ENCODE results near the gene PBXIP1. TPM values are rescaled to one million over a fixed set of nuclear protein-coding genes. Genes with fewer than 3 reads are reported as not detected.

PBXIP1 gene
- total and polyA plus RNA-seq, 2 of the 13 experiments (the other 11 are each of a cell fraction or from before 2014, with no cell fraction given) = 16.3 to 31.9 TPM

GRCh38 chr1:154961207-154962155 is 5.6 kb upstream of the PBXIP1 start, which contains the start of gene PYGO2 (continued):
- 0 out of 2 replicates have a peak, but pooled peaks have one; percentile 58 for TF ChIP-seq ZNF710 (CRISPR knock-in tag; IDR thresholded peaks at IDR 0.05; ENCODE audit: borderline replicate concordance)
- no peak for TF ChIP-seq ZNF75D (CRISPR knock-in tag; IDR thresholded peaks at IDR 0.05; ENCODE audit: borderline replicate concordance)
- TF ChIP-seq MIER3 (CRISPR knock-in tag; IDR thresholded peaks at IDR 0.05; ENCODE audit: borderline replicate concordance) = 0 out of 2 replicates have a peak, but pooled peaks have one; percentile 34
- TF ChIP-seq ZBTB2 (CRISPR knock-in tag; IDR thresholded peaks at IDR 0.05; ENCODE audit: low read depth) = peak; percentile 98
- TF ChIP-seq ZNF563 (CRISPR knock-in tag; IDR thresholded peaks at IDR 0.05) = 0 out of 2 replicates have a peak, but pooled peaks have one; percentile 62
- TF ChIP-seq BRCA1 (CRISPR knock-in tag; IDR thresholded peaks at IDR 0.05) = no peak
- peak; percentile 41 for TF ChIP-seq FOXA3 (CRISPR knock-in tag; IDR thresholded peaks at IDR 0.05)
- no peak for TF ChIP-seq ZNF569 (CRISPR knock-in tag; IDR thresholded peaks at IDR 0.05; ENCODE audit: borderline replicate concordance)
- TF ChIP-seq DMAP1 (CRISPR knock-in tag; IDR thresholded peaks at IDR 0.05) = peak; percentile 50; the same call in 1 of the 2 replicates
- no peak; the same call in 1 of the 2 replicates for TF ChIP-seq CENPBD1 (CRISPR knock-in tag; IDR thresholded peaks at IDR 0.05; ENCODE audit: borderline replicate concordance, low read depth)
- no peak for TF ChIP-seq TOE1 (CRISPR knock-in tag; IDR thresholded peaks at IDR 0.05)
- TF ChIP-seq FOXO4 (CRISPR knock-in tag; conservative IDR thresholded peaks at IDR 0.05) = 0 out of 2 replicates have a peak, but pooled peaks have one; percentile 53
- peak; percentile 95 for TF ChIP-seq GABPA (IDR thresholded peaks at IDR 0.05; ENCODE audit: low read depth, low read length)
- TF ChIP-seq GABPA (CRISPR knock-in tag; IDR thresholded peaks at IDR 0.05; ENCODE audit: low read depth) = peak; percentile 92
- TF ChIP-seq SPEN (CRISPR knock-in tag; IDR thresholded peaks at IDR 0.05; ENCODE audit: low read depth) = peak; percentile 76
- TF ChIP-seq POLR2AphosphoS5 (IDR thresholded peaks at IDR 0.05; ENCODE audit: low read depth, low read length) = peak; percentile 79
- TF ChIP-seq ZNF564 (CRISPR knock-in tag; IDR thresholded peaks at IDR 0.05) = peak; percentile 78; the same call in 1 of the 2 replicates
- 0 out of 2 replicates have a peak, but pooled peaks have one; percentile 38 for TF ChIP-seq RFXANK (CRISPR knock-in tag; IDR thresholded peaks at IDR 0.05)
- TF ChIP-seq THAP9 (CRISPR knock-in tag; IDR thresholded peaks at IDR 0.05; ENCODE audit: borderline replicate concordance) = peak; percentile 75
- no peak for TF ChIP-seq ZNF337 (CRISPR knock-in tag; IDR thresholded peaks at IDR 0.05; ENCODE audit: borderline replicate concordance, low read depth)
